MCF 10A (cell line): ENCODE measurements around the gene ARHGAP8. TPM values are rescaled to one million over a fixed set of nuclear protein-coding genes. Genes with fewer than 3 reads are reported as not detected.

Experiments
- BruUV-seq: library from RNA; stranded (reverse); fragments of 400-500 nt; replicated peaks from 2 replicates; lab custom pipeline; 2021; lab: Mats Ljungman, UMichigan
- CTCF ChIA-PET: fragments of 300-600 bp; sonication (Branson Sonifier 250); formaldehyde crosslinking; extraction: SDS; loops from one replicate; lab custom pipeline; 2021; ENCODE audit warnings: antibody characterized with exemption, inconsistent platforms; lab: Yijun Ruan, JAX
- POLR2A ChIA-PET: fragments of 300-600, 350-650 bp; sonication (Branson Sonifier 250); formaldehyde crosslinking; extraction: SDS; loops from one replicate; lab custom pipeline; 2020; ENCODE audit warnings: antibody characterized with exemption, inconsistent platforms; lab: Yijun Ruan, JAX
- DNase-seq: peaks from one replicate; pipeline ENCODE4 v3.0.0-alpha.2; 2018; ENCODE audit not compliant: unreplicated experiment
- H3K27ac Mint-ChIP-seq: one replicate; pipeline ENCODE4 v1.8.0; 2022; ENCODE audit warnings: mild to moderate bottlenecking, low read depth, mixed read lengths; ENCODE audit not compliant: unreplicated experiment
- H3K27me3 Mint-ChIP-seq: one replicate; pipeline ENCODE4 v1.8.0; 2022; ENCODE audit warnings: mixed read lengths; ENCODE audit not compliant: insufficient read depth, unreplicated experiment
- H3K36me3 Mint-ChIP-seq: one replicate; pipeline ENCODE4 v1.8.0; 2022; ENCODE audit warnings: mild to moderate bottlenecking, moderate library complexity, mixed read lengths; ENCODE audit not compliant: insufficient read depth, unreplicated experiment
- H3K4me1 Mint-ChIP-seq: one replicate; pipeline ENCODE4 v1.8.0; 2022; ENCODE audit warnings: mixed read lengths; ENCODE audit not compliant: insufficient read depth, unreplicated experiment
- H3K4me3 Mint-ChIP-seq: one replicate; pipeline ENCODE4 v1.8.0; 2022; ENCODE audit warnings: mild to moderate bottlenecking, moderate library complexity, mixed read lengths; ENCODE audit not compliant: unreplicated experiment
- H3K9me3 Mint-ChIP-seq: one replicate; pipeline ENCODE4 v1.8.0; 2022; ENCODE audit warnings: mixed read lengths; ENCODE audit not compliant: unreplicated experiment
- CTCF ChIP-seq: fragments of 200-600 bp; IDR thresholded peaks from one replicate; pipeline ENCODE4 v1.8.0; 2022; ENCODE audit warnings: antibody characterized with exemption, mild to moderate bottlenecking; ENCODE audit not compliant: unreplicated experiment
- intact Hi-C: fragments of 100-400 bp; cut with micrococcal nuclease; formaldehyde crosslinking; loops from 2 replicates; pipeline ENCODE4 v1.14.1; 2022
- total RNA-seq: library from RNA; stranded (reverse); gene quantifications from 2 replicates; pipeline ENCODE4 v1.2.3, GENCODE V29; 2022

Gene ARHGAP8
- total RNA-seq, 1 experiment from 2014 or later = 18.6 TPM

GRCh38 chr22:44825310-44826150, 73.2 kb downstream of the ARHGAP8 start:
- DNase-seq = no peak
- no peaks in the 10 kb centered on the region for H3K27me3 Mint-ChIP-seq
- no peaks in the 10 kb centered on the region for H3K9me3 Mint-ChIP-seq
- ChIA-PET CTCF (interaction anchor here (0.6 to 1.0 kb wide), 4 partner anchors 11 to 258 kb away, joined by 3 to 5 read pairs (median 3); no protein-coding TSS in a partner anchor), POLR2A (no interaction called here)
- H3K4me1 Mint-ChIP-seq = no peaks in the 10 kb centered on the region
- intact Hi-C loops = no loop called here
- TF ChIP-seq CTCF = no peak
- no peak overlapping the region for H3K27ac Mint-ChIP-seq
- no peaks in the 10 kb centered on the region for H3K36me3 Mint-ChIP-seq
- BruUV-seq = no TSS peak
- H3K4me3 Mint-ChIP-seq = no peak overlapping the region

GRCh38 chr22:44827666-44828190, 75.4 kb downstream of the ARHGAP8 start:
- intact Hi-C loops = no loop called here
- POLR2A ChIA-PET = no interaction called here
- BruUV-seq = no TSS peak

GRCh38 chr22:44828193-44828592, 75.8 kb downstream of the ARHGAP8 start:
- POLR2A ChIA-PET = no interaction called here

More at GRCh38 chr22:44827666-44828190, 75.4 kb downstream of the ARHGAP8 start:
- Mint-ChIP-seq H3K4me1 (no peaks in the 10 kb centered on the region), H3K27me3 (no peaks in the 10 kb centered on the region), H3K36me3 (peaks cover 4% of the 10 kb centered on the region), H3K9me3 (peaks cover 4% of the 10 kb centered on the region), H3K27ac (no peak overlapping the region), H3K4me3 (no peak overlapping the region)
- TF ChIP-seq CTCF = no peak
- CTCF ChIA-PET = interaction anchor here (1.1 to 1.4 kb wide), 3 partner anchors 11 to 256 kb away, joined by 3 to 4 read pairs (median 3); no protein-coding TSS in a partner anchor
- no peak for DNase-seq

More at GRCh38 chr22:44828193-44828592, 75.8 kb downstream of the ARHGAP8 start:
- TF ChIP-seq CTCF = peak; percentile 70
- DNase-seq = peak; percentile 21
- Mint-ChIP-seq H3K4me1 (no peaks in the 10 kb centered on the region), H3K9me3 (peaks cover 9% of the 10 kb centered on the region), H3K27ac (no peak overlapping the region), H3K27me3 (no peaks in the 10 kb centered on the region), H3K4me3 (no peak overlapping the region), H3K36me3 (peaks cover 7% of the 10 kb centered on the region)
- BruUV-seq = no TSS peak
- intact Hi-C loops = no loop called here
- CTCF ChIA-PET = interaction anchor here (0.6 to 2.1 kb wide), 5 partner anchors 8 to 1973 kb away, joined by 3 to 12 read pairs (median 3); no protein-coding TSS in a partner anchor
